Fibroblast of skin of right quadriceps (primary cell): ENCODE results near the gene ZDHHC20.

Experiments used
- DNase-seq: peaks from one replicate; pipeline ENCODE4 v3.0.0-alpha.2; 2013

Gene ZDHHC20

DNA sequence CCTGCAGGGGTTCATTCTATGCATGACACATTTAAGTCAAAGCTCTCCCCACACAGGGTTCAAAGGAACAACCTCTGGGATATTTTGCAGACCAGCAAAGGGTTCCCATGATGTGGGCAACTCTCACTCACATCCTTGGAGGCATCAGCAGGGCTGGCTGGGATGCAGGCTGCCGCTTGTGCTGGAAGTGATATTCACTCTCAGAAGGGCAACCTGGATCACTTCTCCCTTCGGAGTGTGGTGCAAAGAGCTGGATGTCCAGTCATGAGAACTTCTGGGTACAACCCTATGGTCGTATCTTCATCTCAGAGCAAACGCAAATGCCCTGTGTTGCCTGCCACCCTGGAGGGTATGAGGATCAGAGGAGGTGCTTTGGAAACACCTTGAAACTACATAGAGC is 98.6 kb downstream of the ZDHHC20 start:
- DNase-seq = no peak

DNA sequence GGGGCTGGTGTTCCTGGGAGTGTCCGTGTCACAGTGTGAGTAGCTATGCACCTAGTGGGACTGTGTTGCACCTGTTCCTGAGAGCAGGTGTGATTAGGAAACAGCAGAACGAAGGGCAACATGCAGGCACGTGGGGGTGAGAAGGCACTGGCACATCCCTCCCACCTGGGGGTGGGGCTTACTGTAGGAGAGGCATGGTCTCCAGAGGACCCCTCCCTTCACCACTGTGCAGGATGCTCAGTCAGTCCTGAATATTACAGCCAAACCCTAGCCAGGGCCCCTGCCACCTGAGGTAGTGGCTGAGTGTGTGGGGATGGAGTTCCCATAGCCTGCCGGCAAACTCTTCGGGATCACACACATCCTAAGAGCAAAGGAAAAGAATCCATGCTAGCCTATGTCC is 99.2 kb downstream of the ZDHHC20 start:
- DNase-seq = no peak

DNA sequence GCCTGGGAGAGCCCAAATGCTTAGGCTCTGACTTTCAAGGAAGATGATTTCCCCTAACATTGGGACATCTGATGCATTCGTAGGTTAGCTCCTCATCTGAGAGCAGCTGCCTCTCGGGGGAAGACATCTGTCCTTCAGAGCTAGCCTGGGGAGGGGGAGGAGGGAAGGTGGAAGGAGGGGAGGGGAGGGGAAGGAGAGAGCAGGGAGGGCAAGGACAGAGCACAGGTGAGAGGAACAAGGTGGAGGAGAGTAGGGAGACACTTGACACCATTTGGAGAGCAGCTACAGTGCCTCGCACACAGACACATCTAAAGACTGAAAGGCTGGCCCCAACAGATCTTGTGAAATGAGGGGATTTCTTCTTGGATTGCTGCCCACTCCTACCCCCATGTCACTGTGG is 103.8 kb downstream of the ZDHHC20 start:
- DNase-seq = no peak

DNA sequence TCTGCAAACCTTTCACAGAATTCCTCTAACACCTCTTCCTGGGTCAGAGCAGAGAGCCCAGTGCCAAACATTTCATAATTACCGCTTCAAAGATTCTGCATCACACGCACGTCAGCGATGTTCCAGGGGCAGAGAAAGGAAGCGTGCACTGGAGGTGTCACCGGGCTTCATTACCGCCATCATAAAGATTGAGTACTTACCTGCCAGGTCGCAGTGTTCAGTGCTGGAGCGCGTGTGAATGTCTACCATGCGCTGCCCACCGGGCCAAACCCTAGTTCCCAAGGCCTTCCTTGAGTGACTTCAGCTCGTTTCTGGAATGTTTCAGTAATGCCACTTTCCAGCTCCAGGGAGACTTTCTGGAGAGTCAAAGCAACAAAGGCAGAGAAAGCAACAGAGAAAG is 104.4 kb downstream of the ZDHHC20 start:
- DNase-seq = no peak

DNA sequence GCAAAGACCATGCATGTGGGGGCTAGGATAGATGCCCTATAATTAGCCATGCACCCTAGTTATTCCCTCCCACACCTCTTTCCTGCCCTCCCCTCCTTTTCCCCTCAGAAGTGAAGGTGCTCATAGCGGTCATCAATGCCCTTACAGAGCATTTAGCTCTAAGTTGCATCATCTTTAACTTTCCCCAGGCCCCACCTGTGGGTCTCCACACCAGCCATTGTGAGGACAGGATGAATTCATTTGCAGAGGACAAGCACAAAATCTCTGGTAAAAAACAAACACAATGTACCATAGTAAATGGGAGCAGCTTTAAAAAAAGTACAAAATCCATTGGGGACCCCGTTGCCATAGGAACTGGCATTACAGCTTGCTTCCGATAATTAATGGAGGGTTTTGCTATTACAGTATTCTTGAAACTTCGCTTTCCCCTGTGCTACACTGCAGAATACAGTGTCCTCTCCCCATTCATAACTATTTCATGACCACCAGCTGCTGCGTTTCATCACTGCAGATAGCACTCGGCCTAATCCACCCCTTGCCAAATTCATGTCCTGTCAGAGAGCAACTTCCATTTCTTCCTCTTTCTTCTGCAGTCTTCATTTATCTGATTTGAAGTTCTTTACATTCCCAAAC is 110.5 kb downstream of the ZDHHC20 start:
- DNase-seq = no peak

DNA sequence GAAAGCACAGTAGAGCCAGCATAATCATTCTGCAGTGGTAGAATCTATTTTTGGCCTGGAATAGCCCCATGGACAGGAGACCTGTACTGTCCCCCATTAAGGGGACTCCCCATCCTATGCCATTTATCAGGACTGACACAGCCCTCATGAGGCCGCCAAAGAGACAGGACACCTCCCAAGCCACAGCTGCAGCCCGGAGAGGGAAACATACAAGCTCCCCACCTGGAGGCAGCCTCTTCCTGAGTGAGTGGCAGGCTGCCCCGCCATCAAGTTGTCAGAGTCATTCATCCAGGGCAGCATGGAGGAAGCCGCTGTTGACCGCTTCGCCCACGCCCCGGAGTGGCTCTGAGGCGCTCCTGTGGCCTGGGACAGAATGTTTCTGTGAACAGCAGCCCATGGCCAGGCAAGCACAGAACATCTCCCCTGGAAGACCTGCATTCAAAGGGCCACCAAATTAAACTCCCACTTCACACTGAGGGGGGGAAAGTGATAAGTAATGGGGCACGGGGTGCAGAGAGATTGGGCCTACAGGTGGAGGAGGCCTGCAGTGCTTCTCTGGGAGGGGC is 111.3 kb downstream of the ZDHHC20 start:
- no peak for DNase-seq

DNA sequence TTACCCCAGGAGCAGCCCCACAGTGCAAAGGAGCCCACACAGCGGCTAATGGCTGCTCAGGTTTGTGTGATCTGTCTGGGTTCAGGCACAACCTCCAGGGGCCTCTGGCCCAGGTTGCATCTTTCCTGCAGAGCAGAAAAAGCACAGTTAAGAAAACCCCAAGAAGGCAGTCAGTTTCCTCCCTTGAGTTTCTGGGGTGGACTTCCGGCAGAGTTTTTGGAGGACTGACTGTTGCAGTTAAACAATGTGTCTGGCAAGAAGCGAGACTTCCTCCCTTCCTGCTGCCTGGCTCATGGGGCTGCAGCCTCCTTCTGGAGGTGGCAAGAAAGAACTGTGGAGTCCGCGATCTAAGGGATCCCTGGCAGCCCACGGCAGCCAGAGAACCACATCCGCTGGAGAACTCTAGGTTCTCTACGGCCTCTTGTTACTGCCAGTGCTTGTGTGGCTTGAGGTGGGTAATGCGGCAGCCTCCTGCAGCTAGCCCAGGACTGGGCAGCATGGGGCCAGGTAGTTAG is 114.4 kb downstream of the ZDHHC20 start:
- DNase-seq = no peak

DNA sequence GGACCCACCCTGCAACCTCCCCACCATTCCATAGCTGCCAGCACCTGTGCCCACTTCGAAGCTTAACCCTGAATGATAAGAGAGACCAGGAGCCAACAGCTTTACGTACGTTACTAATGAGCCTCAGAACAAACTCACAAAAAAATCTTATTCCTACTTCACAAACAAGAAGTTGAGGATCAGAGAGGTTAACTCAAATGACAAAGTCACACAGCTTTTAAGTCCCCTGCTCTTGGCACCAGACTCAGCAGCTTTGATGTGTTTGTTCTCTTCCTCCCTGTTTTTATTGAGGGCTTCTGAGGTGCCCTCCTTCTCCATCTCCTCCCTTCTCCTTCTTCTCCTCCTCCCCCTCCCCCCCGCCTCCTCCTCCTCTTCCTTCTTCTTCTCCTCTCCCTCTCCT is 115.4 kb downstream of the ZDHHC20 start:
- no peak for DNase-seq

DNA sequence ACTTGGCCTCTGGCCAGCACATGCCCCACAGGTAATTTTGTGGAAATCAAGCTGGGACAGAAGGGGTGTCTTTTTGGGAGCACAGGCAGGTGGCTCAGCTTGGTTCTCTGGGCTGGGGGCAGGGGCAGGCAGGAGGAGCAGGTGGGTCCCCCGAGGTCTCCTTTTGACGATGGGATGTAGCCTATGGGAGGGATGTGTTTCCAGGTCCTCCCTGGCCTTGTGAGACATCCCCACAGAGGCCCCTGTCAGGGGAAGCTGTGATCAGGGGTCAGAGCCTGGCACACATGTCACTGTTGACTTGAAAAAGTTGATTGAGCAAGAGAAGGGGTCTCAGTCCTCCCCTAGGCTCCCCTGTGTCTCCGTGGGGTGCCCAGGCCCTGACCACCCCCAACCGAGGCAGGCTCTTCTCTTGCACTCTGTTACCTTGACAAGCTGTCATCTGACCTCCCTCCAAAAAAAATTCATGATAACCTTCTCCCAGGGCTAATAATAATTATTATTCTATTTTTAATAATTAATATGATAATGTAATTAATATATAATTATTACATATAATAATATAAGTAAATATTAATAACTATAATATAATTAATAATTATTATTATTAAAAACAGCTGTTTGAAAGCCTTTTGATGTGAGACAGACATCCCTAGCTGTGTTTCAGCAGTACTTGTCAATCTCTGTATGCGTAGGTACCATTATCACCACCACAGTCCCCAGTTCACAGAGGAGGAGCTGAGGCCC is 116.2 kb downstream of the ZDHHC20 start:
- DNase-seq = no peak

DNA sequence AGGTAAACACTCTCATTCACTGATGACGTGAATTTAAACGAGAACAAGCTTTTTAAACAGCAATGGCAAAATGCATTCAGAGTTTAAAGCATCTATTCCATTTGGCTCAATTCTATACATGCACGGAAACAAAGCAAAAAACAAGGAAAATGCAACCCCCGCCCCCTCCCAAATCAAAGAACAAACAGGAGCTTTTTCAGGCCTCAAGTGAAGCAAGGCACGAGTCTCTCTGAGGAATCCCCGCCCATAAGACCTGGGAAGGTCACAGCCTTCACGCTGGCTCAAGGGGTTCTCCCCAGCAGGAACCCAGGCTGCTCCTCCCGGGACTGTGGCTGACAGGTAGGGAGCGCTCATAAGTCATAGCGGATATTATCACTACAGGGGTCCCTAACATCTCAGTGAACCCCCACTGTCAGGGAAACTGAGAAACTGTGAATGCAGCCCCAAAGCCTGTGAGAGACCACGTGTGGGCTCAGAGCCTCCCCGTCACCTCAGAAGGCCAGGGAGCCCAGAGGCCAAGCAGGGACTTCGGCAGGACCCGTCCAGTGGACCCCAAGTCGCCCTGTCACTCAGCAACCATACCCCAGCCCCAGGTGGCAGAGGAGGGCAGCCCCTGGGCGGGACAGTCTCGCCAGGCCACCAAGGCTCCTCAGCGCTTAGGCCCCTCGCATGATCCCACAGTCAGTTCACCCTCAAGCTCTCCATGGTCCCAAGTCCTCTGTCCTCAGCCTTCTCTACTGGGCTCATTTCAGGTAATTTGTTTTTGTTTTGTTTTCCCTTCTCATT is 117.3 kb downstream of the ZDHHC20 start:
- DNase-seq = no peak

DNA sequence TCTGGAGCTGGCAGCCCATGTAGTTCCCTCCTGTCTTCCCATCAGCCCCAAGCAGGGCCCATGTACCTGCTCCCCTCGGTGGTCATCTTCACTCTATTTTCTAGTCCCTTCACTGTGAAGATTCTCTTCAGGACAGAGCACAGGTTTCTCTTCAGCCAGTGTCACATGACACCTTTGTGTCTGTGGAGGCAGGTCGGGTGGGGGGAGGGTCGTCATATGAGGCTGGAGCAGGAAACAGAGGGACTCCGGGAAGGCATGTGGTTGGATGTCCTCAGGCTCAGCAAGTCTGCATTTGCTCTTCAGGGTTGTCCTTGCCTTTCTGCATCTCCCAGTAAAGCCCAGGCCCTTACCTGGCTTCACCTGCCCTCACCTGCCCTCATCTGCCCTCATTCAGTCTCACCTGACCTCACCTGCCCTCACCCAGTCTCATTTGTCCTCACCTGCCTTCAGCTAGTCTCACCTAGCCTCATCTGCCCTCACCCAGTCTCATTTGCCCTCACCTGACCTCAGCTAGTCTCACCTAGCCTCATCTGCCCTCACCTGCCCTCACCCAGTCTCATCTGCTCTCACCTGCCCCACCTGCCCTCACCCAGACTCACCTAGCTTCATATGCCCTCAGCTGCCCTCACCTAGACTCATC is 120.3 kb downstream of the ZDHHC20 start:
- DNase-seq = no peak

DNA sequence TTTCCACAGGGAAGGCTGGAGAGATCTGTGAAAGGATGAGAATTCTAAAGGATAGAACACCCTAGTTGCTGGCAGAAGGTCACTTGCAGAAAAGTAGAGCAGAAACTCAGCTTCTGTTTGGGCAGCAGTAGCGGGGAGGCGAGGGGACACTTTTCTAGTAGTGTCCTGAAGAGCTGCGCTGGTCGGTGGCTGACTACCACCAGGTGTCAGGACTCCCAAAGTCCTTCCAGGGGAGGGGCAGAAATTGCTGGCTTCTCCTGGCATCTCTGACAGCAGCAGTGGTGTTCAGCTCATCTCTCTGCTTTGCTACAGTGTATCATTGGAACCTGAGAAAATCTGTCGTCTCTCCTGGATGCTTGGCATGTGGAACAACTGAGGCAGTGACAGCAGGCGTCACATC is 120.9 kb downstream of the ZDHHC20 start:
- no peak for DNase-seq

DNA sequence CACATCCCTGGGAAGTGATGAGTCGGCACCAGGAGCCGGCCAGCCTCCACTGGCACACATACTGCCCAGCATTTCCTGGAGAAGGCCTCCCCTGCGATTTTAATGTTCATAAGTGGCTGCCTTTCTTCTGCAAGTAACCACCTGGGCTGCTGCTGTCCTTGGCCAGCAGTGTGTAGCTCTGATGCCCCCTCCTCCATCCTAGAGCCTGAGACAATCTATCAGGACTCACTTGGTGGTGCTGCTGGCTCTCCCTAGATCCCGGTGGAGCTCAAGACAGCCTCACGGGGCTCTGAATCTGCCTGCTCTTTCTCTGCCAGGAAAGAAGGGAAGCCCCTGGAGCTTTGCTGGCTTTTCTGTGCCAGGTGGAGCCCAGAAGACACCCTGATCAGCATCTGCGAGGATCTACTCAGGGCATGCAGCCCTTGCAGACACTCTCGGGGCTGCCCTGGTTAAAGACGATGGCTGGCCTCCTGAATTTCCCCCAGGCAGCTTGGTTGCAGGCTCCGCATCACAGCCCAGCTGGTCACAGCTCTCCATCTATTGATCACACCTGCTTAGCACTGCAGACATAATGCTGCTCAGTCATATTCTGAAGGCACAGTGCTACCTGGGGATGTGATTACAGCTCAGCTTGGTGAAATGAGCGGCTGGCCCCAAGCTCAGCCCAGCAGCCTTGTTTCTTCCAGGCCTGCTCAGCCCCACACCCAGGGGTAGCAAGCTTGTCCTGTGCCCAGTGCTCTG is 122.3 kb downstream of the ZDHHC20 start:
- DNase-seq = no peak

DNA sequence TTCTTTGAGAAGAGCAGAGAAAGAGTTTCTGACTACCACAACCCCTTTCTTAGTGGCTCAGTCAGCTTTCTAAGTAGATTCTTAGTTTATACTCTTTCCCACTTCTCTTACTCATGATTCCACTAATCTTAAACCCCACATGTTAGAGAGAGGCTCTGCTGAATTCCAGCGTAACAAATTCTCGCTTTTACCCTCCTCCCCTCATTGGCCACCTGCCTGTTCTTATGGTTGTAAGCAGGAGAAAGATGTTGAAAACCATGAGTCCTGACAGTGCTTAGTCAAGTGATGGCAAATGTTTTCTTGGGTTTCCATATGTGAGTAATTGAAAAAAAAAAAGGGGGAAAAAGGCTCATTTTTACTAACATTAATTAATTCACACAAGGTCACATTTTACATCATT is 125.9 kb downstream of the ZDHHC20 start:
- DNase-seq = peak; percentile 7

DNA sequence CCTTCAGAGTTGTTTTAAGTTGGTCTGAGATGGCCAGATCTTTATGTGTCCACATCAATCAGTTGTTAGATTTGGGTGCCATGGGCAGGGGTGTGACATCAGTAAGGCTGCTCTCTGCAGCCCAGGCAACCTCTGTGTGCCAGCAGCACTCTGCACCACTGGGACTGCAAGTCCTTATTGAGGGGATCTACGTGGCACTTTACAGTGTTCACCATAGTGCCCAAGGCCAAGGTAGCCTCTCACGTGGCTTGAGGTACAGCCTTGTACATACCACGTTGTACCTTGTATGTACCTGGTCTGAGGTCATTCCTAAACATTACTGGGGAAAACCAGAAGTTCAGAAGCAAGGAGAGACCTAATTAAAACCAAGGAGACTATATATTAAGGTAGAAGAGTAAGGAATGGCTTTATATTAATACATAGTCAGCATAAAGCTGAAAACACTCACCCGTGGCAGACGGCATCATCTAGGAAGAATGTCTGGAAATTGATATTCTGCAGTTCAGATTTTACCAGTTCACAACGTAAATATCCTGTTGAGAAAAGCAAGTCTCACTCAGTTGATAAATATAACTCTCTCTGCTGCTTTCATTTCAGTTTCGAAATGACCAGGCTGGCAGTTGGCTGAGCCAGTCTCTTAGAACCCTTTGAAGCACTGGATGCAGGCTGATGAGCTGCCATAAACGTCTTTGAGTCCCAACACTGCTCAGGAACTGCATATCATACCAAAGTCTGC is 128.8 kb downstream of the ZDHHC20 start:
- DNase-seq = no peak

DNA sequence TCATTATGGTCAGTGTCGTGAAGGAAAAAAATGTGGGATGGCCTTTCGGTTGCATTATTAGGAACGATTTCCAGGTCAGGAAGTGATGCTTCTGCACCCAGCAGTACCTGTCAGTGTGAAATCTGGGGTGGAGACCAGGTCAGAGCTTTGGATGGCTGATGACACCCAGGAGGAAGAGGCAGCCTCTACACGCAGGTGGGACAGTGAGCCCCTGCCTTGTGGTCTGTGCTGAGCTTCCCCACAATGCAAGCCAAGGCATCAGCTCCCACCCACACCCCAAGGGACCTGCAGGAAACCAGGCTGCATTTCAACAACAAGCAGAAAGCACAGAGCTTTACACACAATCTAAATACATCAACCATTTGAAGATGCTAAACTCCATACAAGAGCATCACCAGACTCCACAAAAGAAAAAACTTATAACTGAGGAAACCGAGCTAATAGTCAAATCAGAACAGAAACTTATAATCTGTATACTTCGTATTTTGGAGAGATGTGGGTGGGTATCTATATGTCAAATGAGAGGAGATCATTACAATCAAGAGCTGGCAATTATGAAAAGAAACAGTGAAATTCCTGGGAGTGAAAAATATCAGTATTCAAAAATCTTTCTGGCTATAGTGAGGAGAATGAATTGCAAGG is 130.1 kb downstream of the ZDHHC20 start:
- no peak for DNase-seq

DNA sequence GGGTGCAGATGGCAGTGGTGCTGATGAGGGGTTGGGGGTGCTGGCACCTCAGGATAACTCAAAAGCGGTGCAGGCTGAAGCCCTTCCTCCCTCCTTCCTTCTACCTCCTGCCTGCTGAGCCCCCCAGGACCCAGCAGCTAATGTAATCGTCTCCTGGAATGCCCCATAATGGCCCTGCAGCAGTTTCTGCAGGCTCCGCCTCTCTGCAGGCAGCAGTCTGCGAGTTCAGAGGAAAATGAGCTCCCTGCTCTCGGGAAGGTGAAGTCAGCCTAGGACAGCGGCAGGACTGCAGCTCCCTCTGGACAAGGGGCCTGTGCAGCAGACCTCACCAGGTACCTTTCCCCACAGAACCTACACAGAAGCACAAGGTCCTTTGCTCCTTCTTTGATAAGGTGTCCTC is 130.9 kb downstream of the ZDHHC20 start:
- no peak for DNase-seq

DNA sequence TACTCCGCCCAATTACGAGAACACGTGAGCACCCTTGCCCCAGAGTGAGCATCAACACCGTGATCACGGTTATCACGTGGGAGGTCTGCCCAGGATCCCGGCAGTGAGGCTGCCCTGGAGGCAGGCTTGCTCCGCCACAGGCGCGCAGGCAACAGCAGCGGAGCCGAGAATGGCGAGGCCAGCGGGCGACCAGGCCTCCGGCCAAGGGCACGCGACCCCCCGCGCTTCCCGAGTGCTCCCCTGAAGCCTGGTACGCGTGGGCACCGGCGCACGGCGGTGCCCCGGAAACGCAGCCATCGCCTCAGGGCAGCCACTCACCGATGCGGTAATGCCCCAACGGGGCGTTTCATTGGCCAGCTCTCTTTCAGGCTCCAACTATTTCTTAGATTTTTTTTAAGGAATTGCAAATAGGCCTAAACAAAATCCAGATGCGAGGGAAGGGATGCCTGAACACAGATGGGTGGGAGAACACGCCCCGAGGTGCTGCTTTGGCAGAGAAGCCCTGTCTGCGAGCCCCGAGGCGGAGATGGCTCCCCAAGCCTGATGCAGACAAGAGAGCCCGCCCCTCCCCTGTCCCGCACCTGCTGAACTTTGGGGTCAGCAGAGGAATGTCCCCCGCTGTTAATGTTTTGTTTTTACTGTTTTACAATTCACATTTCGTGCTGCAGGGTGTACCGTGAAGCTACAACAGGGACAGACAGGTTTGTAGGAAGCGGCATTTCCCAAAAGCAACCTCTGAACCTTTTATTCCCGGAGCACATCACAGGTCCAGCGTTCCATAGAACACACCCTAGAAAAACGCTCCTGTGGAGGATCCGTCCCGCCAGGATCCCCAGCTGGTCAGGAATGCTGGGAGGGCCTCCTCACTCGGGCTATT is 132.7 kb downstream of the ZDHHC20 start:
- DNase-seq = peak; percentile 48

DNA sequence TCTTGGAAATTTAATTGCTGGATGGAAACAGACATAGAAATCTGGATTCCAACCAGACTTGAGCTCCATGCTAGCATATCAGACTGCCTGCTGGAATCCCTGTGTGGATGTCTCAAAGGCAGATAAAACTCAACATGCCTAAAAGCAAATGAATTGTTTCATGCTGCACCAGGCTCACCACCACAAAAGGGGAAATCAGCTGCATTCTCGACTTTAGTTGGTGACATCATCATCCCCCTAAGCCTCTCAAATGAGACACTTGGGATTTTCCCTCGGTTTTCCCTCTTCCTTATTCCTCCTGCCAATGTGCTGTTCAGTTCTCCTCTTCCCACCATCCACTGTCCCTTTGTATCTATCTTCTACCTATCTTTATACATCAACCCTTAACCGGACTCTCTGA is 134.3 kb downstream of the ZDHHC20 start:
- DNase-seq = no peak

DNA sequence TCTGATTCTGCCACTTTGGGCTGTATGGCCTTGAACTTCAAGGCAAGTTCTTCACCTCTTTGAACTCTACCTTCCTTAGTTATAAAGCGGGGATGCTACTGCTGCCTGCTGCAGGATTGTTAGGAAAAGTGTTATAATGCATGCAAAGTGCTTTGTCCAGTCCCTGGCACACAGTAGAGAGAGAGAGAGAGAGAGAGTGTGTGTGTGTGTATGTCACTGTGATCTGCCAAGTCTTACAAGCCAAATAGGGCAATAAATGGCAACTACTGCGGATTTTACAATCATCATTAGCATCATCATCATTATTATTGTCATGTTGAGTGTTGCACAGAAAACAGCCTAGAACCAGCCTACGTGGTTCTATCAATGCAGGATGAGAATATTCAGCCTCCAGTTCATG is 136.1 kb downstream of the ZDHHC20 start:
- DNase-seq = no peak
